Caco-2 (cell line): ENCODE data around the gene SLC9A2. TPM values are rescaled to one million over a fixed set of nuclear protein-coding genes. Genes with fewer than 3 reads are reported as not detected.

Experiments
- BruUV-seq: library from RNA; stranded (reverse); fragments of 400-500 nt; replicated peaks from 2 replicates; lab custom pipeline; 2021; lab: Mats Ljungman, UMichigan
- CTCF ChIA-PET: fragments of 300-600 bp; sonication (Branson Sonifier 250); formaldehyde crosslinking; loops from one replicate; lab custom pipeline; 2022; ENCODE audit warnings: antibody characterized with exemption; lab: Charles Lee
- POLR2A ChIA-PET: fragments of 300-600 bp; sonication (Branson Sonifier 250); formaldehyde crosslinking; loops from one replicate; lab custom pipeline; 2022; ENCODE audit warnings: antibody characterized with exemption; lab: Charles Lee
- DNase-seq, 2 experiments: peaks; one replicate each; pipeline versions ENCODE4 v3.0.0 to v3.0.0-alpha.2; 2020 to 2022
- H3K27me3 ChIP-seq: replicated peaks from 2 replicates; pipeline ENCODE4 v1.6.0; 2011; ENCODE audit warnings: low read length; ENCODE audit not compliant: control insufficient read depth, insufficient read depth
- H3K36me3 ChIP-seq: 2 replicates; pipeline ENCODE4 v1.5.1; 2011; ENCODE audit warnings: low read length; ENCODE audit not compliant: control insufficient read depth, insufficient read depth
- H3K4me1 ChIP-seq: fragments of 250-450 bp; sonication (Bioruptor Pico); 2 replicates; pipeline ENCODE4 v1.5.1; 2020; ENCODE audit warnings: mild to moderate bottlenecking
- H3K4me3 ChIP-seq: 2 replicates; pipeline ENCODE4 v1.5.1; 2011; ENCODE audit warnings: low read depth, mild to moderate bottlenecking, control low read depth, low read length
- H3K9me3 ChIP-seq: fragments of 250-450 bp; sonication (Bioruptor Pico); 2 replicates; pipeline ENCODE4 v1.5.1; 2020; ENCODE audit warnings: mild to moderate bottlenecking, moderate library complexity
- H3K27ac Mint-ChIP-seq: one replicate; pipeline ENCODE4 v1.8.0; 2022; ENCODE audit warnings: mixed read lengths; ENCODE audit not compliant: unreplicated experiment
- H3K27me3 Mint-ChIP-seq: one replicate; pipeline ENCODE4 v1.8.0; 2022; ENCODE audit warnings: mixed read lengths; ENCODE audit not compliant: insufficient read depth, unreplicated experiment
- H3K36me3 Mint-ChIP-seq: one replicate; pipeline ENCODE4 v1.8.0; 2022; ENCODE audit warnings: mild to moderate bottlenecking, mixed read lengths; ENCODE audit not compliant: insufficient read depth, unreplicated experiment
- H3K4me1 Mint-ChIP-seq: one replicate; pipeline ENCODE4 v1.8.0; 2022; ENCODE audit warnings: low read depth, mixed read lengths; ENCODE audit not compliant: unreplicated experiment
- H3K4me3 Mint-ChIP-seq: one replicate; pipeline ENCODE4 v1.8.0; 2022; ENCODE audit warnings: mild to moderate bottlenecking, moderate library complexity, mixed read lengths; ENCODE audit not compliant: unreplicated experiment
- H3K9me3 Mint-ChIP-seq: one replicate; pipeline ENCODE4 v1.8.0; 2022; ENCODE audit warnings: mixed read lengths; ENCODE audit not compliant: unreplicated experiment
- intact Hi-C: fragments of 100-400 bp; cut with micrococcal nuclease; formaldehyde crosslinking; loops from one replicate; pipeline ENCODE4 v1.10.0; 2022; ENCODE audit not compliant: unreplicated experiment
- total RNA-seq: library from RNA; stranded (reverse); gene quantifications from 2 replicates; pipeline ENCODE4 v1.2.3, GENCODE V29; 2022
- TF ChIP-seq, protein P1 (sequence below), 2 experiments: fragments of 200-600 bp in 1 of 2; IDR thresholded peaks; 1 replicate in 1 of 2; 2 replicates in 1 of 2; pipeline versions ENCODE4 v1.5.1 to v1.8.0; 2011 to 2022; ENCODE audit warnings: antibody characterized with exemption in 1 of 2, control low read depth in 1 of 2, inconsistent platforms in 1 of 2, low read depth in 1 of 2, low read length in 1 of 2, mild to moderate bottlenecking in 1 of 2, moderate library complexity in 1 of 2; ENCODE audit not compliant: insufficient read depth in 1 of 2, severe bottlenecking in 1 of 2, unreplicated experiment in 1 of 2

The SLC9A2 gene
- total RNA-seq, 1 experiment from 2014 or later = 14.4 TPM

DNA sequence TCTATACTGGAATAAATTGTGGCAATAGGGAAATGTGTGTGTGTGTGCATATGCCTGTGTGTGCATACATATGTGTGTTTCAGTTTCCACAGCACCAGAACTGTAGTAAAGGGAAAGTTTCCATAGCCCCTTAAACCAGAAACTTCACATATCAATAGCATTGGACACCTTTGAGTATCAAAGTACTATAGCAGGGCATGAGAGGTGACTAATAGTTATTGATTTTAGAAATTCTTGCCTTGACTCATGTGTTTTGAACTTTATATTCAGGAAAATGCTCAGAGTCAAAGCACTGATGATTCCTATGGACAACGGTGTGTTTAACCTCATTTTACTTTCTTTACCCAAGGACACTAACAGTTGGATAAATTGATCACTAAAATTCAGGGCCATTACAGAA lies 50.0 kb downstream of the SLC9A2 start:
- BruUV-seq = no TSS peak
- CTCF ChIA-PET = no interaction called here
- TF ChIP-seq, protein P1, sequence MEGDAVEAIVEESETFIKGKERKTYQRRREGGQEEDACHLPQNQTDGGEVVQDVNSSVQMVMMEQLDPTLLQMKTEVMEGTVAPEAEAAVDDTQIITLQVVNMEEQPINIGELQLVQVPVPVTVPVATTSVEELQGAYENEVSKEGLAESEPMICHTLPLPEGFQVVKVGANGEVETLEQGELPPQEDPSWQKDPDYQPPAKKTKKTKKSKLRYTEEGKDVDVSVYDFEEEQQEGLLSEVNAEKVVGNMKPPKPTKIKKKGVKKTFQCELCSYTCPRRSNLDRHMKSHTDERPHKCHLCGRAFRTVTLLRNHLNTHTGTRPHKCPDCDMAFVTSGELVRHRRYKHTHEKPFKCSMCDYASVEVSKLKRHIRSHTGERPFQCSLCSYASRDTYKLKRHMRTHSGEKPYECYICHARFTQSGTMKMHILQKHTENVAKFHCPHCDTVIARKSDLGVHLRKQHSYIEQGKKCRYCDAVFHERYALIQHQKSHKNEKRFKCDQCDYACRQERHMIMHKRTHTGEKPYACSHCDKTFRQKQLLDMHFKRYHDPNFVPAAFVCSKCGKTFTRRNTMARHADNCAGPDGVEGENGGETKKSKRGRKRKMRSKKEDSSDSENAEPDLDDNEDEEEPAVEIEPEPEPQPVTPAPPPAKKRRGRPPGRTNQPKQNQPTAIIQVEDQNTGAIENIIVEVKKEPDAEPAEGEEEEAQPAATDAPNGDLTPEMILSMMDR (IDR thresholded peaks at IDR 0.05; ENCODE audit: insufficient read depth in 1 of 2, low read depth in 1 of 2, low read length in 1 of 2, severe bottlenecking in 1 of 2, unreplicated experiment in 1 of 2) = no peak

DNA sequence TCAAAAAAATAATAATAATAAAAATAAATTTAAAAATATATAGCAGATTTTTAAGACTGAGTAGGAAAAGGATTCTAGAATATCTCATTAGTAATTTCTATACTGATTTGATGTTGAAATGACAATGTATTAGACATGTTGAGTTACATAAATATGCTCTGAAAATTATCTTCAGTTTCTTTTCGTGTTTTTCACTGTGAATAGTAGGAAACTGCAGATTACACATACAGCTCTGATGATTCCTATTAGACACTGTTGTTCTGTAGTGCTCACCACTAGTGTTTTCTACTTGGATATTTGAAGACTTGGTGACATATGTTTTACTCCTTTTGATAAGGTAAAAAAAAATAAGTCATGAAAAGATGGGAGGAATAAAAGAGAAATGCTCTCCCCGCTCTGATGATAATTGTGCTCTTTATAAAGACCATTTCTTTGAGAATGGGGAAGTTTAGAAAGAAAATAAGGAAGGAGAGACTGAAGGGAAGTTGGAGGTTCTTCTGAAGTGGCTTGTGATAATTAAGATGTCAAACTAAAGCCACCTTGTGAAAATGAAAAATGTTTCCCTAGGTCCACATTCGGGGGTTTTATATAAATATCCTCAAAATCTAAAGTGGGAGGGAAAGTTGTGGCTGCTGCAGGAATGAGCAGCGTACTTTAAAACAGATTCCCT lies 52.9 kb downstream of the SLC9A2 start:
- POLR2A ChIA-PET = no interaction called here

More for the DNA sequence above, 50.0 kb downstream of the SLC9A2 start:
- no peak overlapping the region for H3K27ac Mint-ChIP-seq
- Histone ChIP-seq H3K9me3 (no peaks in the 10 kb centered on the region), H3K27me3 (no peaks in the 10 kb centered on the region), H3K4me3 (no peak overlapping the region), H3K36me3 (no peaks in the 10 kb centered on the region), H3K4me1 (peaks cover 4% of the 10 kb centered on the region)
- H3K9me3 Mint-ChIP-seq = no peaks in the 10 kb centered on the region
- POLR2A ChIA-PET = no interaction called here
- DNase-seq = no peak
- H3K4me3 Mint-ChIP-seq = no peak overlapping the region
- no peaks in the 10 kb centered on the region for H3K27me3 Mint-ChIP-seq
- intact Hi-C loops = no loop called here
- H3K36me3 Mint-ChIP-seq = peaks cover 11% of the 10 kb centered on the region
- no peaks in the 10 kb centered on the region for H3K4me1 Mint-ChIP-seq

DNA sequence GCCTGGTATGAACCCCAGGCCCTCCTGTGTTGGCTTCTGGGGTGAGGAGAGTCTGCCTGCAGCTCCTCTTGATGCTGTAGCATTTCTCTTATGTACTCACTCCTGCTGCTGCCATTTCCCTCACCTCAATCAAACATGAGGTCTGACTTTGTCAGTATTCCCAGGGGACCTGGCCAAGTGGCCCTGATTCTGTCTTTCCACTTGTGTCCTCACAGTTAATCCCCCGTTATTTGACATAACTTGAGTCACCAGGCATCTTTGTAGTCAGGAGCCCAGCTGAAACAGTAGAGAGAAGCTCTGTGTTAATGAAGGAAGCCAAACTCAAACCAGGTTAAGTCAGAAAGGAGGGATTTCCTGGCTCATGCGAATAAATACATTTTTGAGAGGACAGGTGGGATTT lies 55.0 kb downstream of the SLC9A2 start:
- Histone ChIP-seq H3K36me3 (no peaks in the 10 kb centered on the region), H3K4me1 (no peaks in the 10 kb centered on the region), H3K27me3 (no peaks in the 10 kb centered on the region), H3K9me3 (no peaks in the 10 kb centered on the region), H3K4me3 (no peak overlapping the region)
- TF ChIP-seq, protein P1 (IDR thresholded peaks at IDR 0.05; ENCODE audit: insufficient read depth in 1 of 2, low read depth in 1 of 2, low read length in 1 of 2, severe bottlenecking in 1 of 2, unreplicated experiment in 1 of 2) = no peak
- H3K36me3 Mint-ChIP-seq = no peaks in the 10 kb centered on the region
- H3K4me3 Mint-ChIP-seq = no peak overlapping the region
- CTCF ChIA-PET = no interaction called here
- no TSS peak for BruUV-seq
- no peaks in the 10 kb centered on the region for H3K9me3 Mint-ChIP-seq
- no peak for DNase-seq
- no peak overlapping the region for H3K27ac Mint-ChIP-seq
- intact Hi-C loops = no loop called here
- POLR2A ChIA-PET = no interaction called here
- no peaks in the 10 kb centered on the region for H3K27me3 Mint-ChIP-seq
- no peaks in the 10 kb centered on the region for H3K4me1 Mint-ChIP-seq

More for the DNA sequence above, 52.9 kb downstream of the SLC9A2 start:
- Mint-ChIP-seq H3K4me1 (no peaks in the 10 kb centered on the region), H3K27ac (no peak overlapping the region), H3K36me3 (peaks cover 3% of the 10 kb centered on the region), H3K4me3 (no peak overlapping the region), H3K9me3 (no peaks in the 10 kb centered on the region), H3K27me3 (no peaks in the 10 kb centered on the region)
- no peak overlapping the region for H3K4me3 ChIP-seq
- no TSS peak for BruUV-seq
- CTCF ChIA-PET = no interaction called here
- no peaks in the 10 kb centered on the region for H3K9me3 ChIP-seq
- intact Hi-C loops = no loop called here
- no peak for DNase-seq
- no peaks in the 10 kb centered on the region for H3K4me1 ChIP-seq
- no peaks in the 10 kb centered on the region for H3K27me3 ChIP-seq
- H3K36me3 ChIP-seq = no peaks in the 10 kb centered on the region
- TF ChIP-seq, protein P1 (IDR thresholded peaks at IDR 0.05; ENCODE audit: insufficient read depth in 1 of 2, low read depth in 1 of 2, low read length in 1 of 2, severe bottlenecking in 1 of 2, unreplicated experiment in 1 of 2) = no peak
